ENCODE data around the gene PRKACB.

DNA sequence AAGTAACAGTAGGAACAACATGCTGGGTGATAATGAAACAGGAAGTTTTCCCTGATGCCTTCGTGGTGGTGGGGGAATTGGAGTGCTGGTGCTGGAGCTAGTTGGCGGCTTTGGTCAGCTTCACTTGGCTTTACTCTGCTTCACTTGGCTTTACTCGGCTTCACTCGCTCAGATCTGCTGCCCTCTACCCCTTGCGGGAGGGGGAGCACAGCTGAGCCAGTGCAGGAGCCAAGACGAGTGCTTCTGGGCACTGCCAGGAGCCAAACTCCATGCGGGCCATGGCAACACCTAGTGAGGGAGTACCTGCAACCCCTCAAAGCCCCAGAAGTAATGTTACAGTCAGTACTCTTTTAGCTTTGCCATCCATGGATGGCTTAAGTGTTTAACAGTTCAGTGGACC is 10.6 kb upstream of the PRKACB start:
- TF ChIP-seq, protein P1, sequence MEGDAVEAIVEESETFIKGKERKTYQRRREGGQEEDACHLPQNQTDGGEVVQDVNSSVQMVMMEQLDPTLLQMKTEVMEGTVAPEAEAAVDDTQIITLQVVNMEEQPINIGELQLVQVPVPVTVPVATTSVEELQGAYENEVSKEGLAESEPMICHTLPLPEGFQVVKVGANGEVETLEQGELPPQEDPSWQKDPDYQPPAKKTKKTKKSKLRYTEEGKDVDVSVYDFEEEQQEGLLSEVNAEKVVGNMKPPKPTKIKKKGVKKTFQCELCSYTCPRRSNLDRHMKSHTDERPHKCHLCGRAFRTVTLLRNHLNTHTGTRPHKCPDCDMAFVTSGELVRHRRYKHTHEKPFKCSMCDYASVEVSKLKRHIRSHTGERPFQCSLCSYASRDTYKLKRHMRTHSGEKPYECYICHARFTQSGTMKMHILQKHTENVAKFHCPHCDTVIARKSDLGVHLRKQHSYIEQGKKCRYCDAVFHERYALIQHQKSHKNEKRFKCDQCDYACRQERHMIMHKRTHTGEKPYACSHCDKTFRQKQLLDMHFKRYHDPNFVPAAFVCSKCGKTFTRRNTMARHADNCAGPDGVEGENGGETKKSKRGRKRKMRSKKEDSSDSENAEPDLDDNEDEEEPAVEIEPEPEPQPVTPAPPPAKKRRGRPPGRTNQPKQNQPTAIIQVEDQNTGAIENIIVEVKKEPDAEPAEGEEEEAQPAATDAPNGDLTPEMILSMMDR (conservative IDR thresholded peaks at IDR 0.05; ENCODE audit: low read depth in 2 of 2) = 0 out of 4 replicates have a peak, but pooled peaks of 1 of the 2 experiments have one; percentile 12
- TF ChIP-seq ZNF114 (CRISPR knock-in tag; IDR thresholded peaks at IDR 0.05) (no peak), EZH2phosphoT487 (IDR thresholded peaks at IDR 0.05; ENCODE audit: unreplicated experiment) (no peak), POLR2AphosphoS5 (IDR thresholded peaks at IDR 0.05; ENCODE audit: low read depth) (no peak), ZNF331 (CRISPR knock-in tag; IDR thresholded peaks at IDR 0.05; ENCODE audit: low read depth) (no peak), EZH2 (IDR thresholded peaks at IDR 0.05; ENCODE audit: low read depth, unreplicated experiment) (no peak)
- TF ChIP-seq, protein P2, sequence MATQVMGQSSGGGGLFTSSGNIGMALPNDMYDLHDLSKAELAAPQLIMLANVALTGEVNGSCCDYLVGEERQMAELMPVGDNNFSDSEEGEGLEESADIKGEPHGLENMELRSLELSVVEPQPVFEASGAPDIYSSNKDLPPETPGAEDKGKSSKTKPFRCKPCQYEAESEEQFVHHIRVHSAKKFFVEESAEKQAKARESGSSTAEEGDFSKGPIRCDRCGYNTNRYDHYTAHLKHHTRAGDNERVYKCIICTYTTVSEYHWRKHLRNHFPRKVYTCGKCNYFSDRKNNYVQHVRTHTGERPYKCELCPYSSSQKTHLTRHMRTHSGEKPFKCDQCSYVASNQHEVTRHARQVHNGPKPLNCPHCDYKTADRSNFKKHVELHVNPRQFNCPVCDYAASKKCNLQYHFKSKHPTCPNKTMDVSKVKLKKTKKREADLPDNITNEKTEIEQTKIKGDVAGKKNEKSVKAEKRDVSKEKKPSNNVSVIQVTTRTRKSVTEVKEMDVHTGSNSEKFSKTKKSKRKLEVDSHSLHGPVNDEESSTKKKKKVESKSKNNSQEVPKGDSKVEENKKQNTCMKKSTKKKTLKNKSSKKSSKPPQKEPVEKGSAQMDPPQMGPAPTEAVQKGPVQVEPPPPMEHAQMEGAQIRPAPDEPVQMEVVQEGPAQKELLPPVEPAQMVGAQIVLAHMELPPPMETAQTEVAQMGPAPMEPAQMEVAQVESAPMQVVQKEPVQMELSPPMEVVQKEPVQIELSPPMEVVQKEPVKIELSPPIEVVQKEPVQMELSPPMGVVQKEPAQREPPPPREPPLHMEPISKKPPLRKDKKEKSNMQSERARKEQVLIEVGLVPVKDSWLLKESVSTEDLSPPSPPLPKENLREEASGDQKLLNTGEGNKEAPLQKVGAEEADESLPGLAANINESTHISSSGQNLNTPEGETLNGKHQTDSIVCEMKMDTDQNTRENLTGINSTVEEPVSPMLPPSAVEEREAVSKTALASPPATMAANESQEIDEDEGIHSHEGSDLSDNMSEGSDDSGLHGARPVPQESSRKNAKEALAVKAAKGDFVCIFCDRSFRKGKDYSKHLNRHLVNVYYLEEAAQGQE (IDR thresholded peaks at IDR 0.05; ENCODE audit: unreplicated experiment) = no peak

Data from GM23338 (cell line).